ENCODE results near the gene PPT2.

Gene PPT2

GRCh38 chr6:32147401-32148132, 6.4 kb upstream of the PPT2 start:
- H3K4me3 ChIP-seq (replicated peaks; ENCODE audit: low read depth, low read length) = no peak overlapping the region
- DNase-seq (ENCODE audit: low read depth) = no peak
- no peak for TF ChIP-seq CTCF (IDR thresholded peaks at IDR 0.05; ENCODE audit: low read length, missing control alignments)

DNA sequence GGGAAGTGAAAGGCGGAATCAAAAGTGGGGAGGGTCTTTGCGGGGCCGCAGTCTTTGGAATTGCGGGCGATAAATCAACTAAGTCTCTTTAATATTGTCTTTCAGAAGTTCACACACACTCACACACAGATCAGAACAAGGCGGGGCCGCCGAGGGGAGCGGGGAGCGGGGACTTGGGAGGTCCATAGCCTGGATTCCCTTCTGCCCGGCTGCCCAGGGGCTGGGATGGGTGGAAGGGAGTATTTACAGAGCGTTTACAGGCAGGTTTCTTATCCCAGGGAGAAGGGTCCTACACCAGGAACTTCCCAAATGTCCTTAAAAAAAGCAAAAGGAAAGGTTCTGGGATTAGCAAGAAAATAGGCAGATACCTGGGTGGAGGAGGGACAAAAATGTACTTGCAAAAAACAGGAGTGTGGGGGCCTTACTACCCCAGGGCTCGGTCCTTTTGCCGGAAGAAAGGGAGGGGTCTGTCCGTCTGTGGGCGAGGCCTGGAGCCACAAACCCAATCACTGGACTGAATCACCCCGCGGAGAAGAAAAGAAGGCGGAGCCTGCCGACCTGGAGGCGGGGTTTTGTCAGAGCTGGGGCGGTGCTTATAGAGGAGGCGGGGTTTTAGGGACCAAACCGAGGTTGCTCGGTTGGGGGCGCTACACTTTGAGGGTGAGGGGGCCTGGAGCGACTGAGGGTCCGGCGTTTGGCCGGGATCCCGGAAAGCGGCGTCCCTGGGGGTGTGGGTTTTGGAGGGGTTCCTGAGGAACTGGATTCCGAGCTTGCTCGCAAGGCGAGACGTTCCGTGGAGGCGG, 5.5 kb upstream of the PPT2 start:
- TF ChIP-seq CTCF (IDR thresholded peaks at IDR 0.05; ENCODE audit: low read length, missing control alignments) = no peak
- DNase-seq (ENCODE audit: low read depth) = no peak
- H3K4me3 ChIP-seq (replicated peaks; ENCODE audit: low read depth, low read length) = no peak overlapping the region

DNA sequence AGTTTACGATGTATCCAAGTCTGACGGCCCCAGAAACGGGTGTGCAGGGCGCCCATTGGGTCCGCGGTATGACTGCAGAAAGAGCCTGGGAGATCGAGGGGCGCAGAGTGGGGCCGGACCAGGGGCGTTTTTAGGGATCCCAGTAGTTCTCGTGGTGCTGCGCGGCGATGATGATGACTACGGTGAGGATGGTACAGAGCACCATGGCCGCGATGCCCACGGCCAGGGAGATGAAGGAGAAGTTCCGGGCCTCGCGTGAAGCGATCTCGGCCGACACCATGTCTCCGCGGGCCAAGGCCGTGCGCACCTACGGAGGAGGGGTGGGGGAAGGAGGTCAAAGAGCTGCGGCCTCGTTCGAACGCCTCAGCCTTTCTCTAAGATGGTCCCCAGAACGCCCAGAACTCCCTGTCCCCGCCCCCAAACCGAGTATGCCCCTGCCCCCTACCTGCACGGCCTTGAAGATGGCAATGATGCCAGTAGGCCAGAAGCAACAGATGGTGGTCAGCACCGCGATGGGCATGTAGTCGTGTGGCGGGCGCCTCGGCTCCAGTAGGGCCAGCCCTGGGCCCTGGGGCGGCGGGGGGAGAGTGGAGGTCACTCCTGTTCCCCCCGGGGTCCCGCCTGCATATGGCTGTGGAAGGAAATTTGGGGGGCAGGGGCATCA, 4.7 kb upstream of the PPT2 start:
- no peak for TF ChIP-seq CTCF (IDR thresholded peaks at IDR 0.05; ENCODE audit: low read length, missing control alignments)

DNA sequence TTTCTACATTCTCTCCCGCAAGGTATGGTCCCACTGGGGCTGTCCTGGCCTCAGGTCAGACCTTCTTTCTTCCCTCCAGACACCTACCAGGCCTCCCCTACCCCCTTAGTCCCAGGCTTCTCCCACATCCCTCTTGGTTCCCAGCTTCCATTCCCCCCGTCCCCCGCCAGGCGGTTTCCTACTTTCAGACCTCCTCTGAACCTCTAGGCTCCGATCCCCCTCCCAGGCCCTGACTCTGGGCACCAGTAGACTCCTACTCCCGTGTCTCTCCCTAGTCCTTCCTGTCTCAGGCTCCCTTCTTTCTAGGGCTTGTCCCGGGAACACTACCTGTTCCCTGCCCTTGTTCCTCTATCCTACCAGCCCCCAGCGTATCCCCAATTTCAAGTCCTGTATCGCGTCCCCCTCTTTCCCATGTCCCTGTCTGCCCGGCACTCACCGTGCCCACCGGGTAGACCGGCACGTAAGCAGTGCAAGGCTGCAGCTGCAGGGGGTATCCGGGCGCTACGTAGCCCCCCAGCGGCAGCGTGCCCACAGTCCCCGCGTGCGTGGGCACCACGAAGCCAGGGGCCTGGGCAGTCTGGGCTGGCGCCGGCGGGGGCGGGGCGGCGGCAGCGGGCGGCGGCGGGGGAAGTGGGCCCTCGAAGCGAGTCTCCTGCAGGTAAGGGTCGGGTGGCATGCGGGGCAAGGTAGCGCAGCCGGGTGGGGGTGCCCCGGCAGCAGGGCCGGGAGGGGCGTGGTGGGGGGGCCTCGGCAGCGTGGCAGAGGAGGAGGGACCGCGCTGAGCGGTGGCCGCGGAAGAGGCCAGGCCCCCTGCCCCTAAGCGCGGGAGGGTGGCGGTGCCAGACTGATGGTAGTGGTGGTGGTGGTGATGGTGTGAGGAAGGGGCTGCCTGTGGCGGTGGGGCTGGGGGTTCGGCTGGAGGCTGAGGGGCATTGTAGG, 3.7 kb upstream of the PPT2 start:
- no peak for TF ChIP-seq CTCF (IDR thresholded peaks at IDR 0.05; ENCODE audit: low read length, missing control alignments)
- DNase-seq (ENCODE audit: low read depth) = no peak
- no peak overlapping the region for H3K4me3 ChIP-seq (replicated peaks; ENCODE audit: low read depth, low read length)

More for the DNA sequence above, 4.7 kb upstream of the PPT2 start:
- DNase-seq (ENCODE audit: low read depth) = no peak
- no peak overlapping the region for H3K4me3 ChIP-seq (replicated peaks; ENCODE audit: low read depth, low read length)

DNA sequence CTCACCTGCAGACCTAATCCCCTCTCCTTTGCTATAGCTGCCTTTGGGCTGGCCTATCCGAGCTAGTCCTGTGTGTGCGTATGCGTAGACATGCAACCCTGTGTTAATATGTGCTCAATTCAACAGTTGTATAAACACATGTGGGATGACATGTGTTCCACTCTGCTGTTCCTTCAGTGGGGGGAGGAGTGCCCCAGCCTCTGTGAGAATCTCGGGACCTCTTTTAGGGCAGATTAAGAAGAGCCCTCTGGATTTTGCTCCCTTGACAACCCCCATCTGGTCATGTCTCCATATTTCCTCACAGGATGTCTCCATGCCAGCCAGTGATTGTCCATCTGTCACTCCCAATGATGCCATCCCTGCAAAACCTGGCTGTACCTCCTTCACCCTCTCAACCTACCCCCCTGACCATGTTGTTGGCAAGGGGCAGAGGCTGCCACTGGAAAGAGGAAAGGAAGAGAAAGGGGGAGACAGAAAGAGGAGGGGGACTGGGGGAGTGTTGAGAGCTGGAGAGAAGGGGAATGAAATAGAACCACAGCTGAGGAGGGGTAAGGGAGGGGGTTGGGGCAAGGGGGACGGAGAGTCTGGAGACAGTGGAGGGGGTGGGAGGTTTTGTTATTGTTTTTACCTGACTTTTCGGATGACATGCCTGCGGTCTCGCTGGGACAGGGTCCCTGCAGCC, 2.6 kb upstream of the PPT2 start:
- TF ChIP-seq CTCF (IDR thresholded peaks at IDR 0.05; ENCODE audit: low read length, missing control alignments) = no peak
- no peak for DNase-seq (ENCODE audit: low read depth)
- peak overlapping the region; percentile 96 for H3K4me3 ChIP-seq (replicated peaks; ENCODE audit: low read depth, low read length)
